ENCODE data around the gene SPTBN2.

DNA sequence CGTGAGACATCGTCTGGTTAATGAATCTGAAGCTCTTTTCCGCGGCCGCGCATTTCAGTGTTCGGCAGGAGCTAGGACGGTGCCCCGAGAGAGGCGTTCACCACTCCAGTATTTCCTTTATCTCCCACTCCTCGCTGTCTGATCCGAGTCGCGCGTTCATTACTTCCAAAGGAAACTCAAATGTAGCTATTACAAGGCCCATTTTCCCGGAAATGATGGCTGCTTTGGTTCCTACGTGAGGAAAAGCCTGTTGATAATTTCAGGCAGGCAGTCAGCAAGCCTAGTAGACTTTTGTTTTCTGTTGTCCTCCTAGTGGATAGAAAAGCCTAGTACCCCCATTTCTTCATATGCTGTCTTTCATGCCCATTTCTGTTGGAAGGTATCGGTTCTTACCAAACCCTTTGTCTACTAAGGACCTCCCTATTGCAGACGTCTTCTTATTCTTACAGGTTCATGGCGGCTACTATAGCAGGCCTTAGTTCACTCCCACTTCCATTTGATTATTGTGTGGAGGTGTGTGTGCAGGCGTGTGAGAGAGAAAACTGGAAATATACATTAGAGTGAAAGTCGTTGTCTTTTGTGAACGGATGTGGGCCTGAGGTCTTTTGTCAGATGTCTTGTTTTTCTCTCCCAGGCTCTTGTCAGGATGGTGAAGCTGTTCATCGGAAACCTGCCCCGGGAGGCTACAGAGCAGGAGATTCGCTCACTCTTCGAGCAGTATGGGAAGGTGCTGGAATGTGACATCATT is 89.8 kb downstream of the SPTBN2 start:
- TF ChIP-seq, protein P1, sequence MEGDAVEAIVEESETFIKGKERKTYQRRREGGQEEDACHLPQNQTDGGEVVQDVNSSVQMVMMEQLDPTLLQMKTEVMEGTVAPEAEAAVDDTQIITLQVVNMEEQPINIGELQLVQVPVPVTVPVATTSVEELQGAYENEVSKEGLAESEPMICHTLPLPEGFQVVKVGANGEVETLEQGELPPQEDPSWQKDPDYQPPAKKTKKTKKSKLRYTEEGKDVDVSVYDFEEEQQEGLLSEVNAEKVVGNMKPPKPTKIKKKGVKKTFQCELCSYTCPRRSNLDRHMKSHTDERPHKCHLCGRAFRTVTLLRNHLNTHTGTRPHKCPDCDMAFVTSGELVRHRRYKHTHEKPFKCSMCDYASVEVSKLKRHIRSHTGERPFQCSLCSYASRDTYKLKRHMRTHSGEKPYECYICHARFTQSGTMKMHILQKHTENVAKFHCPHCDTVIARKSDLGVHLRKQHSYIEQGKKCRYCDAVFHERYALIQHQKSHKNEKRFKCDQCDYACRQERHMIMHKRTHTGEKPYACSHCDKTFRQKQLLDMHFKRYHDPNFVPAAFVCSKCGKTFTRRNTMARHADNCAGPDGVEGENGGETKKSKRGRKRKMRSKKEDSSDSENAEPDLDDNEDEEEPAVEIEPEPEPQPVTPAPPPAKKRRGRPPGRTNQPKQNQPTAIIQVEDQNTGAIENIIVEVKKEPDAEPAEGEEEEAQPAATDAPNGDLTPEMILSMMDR (IDR thresholded peaks at IDR 0.05) = no peak
- TF ChIP-seq POLR2A (IDR thresholded peaks at IDR 0.05) = no peak
- TF ChIP-seq POLR2AphosphoS5 (IDR thresholded peaks at IDR 0.05; ENCODE audit: insufficient read depth in 1 of 2, low read depth in 1 of 2) = no peak

All from vagina (tissue), 2 donors.